ENCODE measurements around the gene PPP2R2B.

DNA sequence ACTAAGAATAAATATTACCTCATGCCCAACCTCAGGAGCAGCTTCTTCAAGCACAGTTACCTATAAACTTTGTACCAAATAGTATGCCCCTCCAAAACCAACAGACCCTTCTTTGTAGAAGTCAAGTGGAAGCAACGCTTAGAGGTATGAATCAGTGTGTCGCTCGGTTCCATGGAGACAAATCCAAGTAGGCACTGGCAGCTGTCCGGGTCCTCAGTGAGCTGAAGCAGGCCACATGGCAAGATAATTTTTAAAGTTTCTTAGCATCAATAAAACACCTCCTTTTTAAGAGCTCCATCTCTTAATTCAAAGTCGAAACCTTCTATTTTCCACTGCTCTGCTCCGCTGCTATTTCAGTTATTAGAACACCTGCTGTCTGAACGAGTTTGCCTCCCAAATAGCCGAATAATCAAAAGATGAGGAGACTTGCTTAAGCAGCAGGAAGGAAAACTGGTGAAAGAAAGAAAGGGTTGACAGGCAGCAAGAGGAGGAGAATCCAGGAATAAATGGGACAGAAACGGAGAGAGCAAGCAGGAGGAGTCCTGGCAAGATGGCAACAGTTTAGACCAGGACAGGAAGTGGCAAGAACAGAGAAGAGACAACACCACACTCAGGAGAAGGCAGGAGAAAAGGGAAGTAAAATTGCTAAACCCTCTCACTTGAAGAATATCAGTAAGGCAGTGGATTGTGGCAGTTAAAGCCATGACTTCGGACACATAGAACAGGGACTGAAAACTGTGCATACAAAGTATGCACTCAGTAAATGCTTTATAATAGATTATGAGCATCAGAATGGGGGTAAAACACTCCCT is 65.0 kb downstream of the PPP2R2B start:
- TF ChIP-seq POLR2A (IDR thresholded peaks at IDR 0.05; ENCODE audit: low read length), result no peak
- TF ChIP-seq GATA1 (IDR thresholded peaks at IDR 0.05; ENCODE audit: low read depth, low read length), result no peak

All from erythroblast (primary cell).